ENCODE measurements around the gene TDRD12. TPM values are rescaled to one million over a fixed set of nuclear protein-coding genes. Genes with fewer than 3 reads are reported as not detected.
A peak's percentile ranks its signal among the peaks of the same experiment; 100 is the strongest.

Gene TDRD12
- total RNA-seq, 4 donors from 2014 or later, result 0.16 to 1.3 (median 0.73) TPM

DNA sequence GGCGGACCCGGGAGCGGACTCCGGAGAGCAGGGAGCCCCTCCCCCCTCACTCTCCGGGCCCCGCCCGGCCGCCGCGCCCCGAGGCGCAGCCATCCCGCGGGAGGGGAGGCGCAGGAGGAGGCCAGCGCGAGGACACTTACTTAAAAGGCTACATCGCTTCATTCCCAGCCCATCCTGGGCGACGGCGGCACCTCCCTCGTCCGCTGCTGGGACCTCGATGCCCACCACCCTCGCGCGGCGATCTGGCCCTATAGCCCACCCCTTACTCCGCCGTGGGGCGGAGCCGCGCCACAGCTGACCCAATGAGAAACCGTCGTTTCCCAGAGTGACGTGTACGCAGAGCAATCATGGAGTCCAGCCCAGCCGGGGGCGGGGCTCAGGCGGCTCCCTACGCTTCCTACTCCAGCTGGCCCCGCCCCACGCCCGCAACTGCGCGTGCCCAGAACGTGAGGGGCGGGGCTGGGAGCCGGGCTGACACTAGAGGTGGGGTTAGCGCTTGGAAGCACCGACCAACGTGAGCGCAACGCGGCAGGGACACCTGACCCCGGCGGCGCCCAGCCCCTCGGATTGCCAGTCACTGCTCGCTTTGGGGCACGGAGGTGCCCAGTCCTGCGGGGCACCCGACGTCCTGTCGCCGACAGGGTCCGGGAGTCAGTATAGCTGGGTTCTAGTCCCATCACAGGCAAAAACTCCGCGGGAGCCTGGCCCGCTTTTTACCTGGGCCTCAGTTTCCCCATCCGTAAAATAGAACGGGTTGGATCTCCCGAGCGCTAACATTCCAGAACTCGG, 44.4 kb upstream of the TDRD12 start, which contains the start of gene ANKRD27:
TSS of gene ANKRD27 (minus strand) at position 250 of the 789 bp plus-strand sequence. CDS start 16,165 bp downstream, outside the sequence.
- no peak for TF ChIP-seq POLR2A (IDR thresholded peaks at IDR 0.05)
- TF ChIP-seq, protein P1, sequence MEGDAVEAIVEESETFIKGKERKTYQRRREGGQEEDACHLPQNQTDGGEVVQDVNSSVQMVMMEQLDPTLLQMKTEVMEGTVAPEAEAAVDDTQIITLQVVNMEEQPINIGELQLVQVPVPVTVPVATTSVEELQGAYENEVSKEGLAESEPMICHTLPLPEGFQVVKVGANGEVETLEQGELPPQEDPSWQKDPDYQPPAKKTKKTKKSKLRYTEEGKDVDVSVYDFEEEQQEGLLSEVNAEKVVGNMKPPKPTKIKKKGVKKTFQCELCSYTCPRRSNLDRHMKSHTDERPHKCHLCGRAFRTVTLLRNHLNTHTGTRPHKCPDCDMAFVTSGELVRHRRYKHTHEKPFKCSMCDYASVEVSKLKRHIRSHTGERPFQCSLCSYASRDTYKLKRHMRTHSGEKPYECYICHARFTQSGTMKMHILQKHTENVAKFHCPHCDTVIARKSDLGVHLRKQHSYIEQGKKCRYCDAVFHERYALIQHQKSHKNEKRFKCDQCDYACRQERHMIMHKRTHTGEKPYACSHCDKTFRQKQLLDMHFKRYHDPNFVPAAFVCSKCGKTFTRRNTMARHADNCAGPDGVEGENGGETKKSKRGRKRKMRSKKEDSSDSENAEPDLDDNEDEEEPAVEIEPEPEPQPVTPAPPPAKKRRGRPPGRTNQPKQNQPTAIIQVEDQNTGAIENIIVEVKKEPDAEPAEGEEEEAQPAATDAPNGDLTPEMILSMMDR (IDR thresholded peaks at IDR 0.05), result no peak
- 1% methylated on average over 37 to 60 of the region's 75 CpGs for WGBS, 2 donors
- H3K4me3 ChIP-seq (ENCODE audit: low read depth, poor library complexity, severe bottlenecking), result peak within 1 kb of the TSS; percentile 87
- intact Hi-C loops (cut with DNase I; ENCODE audit: low total_unique reads), result no loop called here
- DNase-seq (ENCODE audit: low spot score in 2 of 2), result peak; percentile 98 to 100

DNA sequence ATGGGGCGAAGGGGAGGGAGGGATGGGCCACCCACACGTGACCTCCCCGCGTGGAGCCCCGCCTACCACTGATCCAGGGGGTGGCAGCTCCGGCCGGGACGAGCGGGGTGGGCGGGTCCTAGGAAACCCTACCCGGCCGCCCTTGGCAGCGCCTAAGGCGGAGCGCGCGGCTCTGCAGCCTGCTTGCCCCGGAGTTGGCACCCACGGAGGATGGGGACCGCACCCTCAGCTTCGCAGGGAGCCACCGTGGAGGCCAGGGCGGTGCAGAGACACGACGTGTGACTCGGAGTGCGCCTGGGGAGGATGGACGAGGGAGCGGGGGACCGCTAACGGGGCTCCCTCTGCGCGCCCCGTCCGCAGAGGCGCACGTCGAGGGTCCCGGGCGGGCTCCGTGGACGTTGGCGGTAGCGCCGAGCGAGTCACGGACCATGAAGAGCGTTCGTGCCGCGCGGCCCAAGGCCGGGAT, 43.8 kb upstream of the TDRD12 start, which contains the start of gene RGS9BP:
TSS of gene RGS9BP (plus strand) at position 129 of the 466 bp plus-strand sequence. CDS start 416 bp downstream, outside the sequence.
- peak; percentile 75 to 97 for DNase-seq (ENCODE audit: low spot score in 2 of 2)
- no peak for TF ChIP-seq POLR2A (IDR thresholded peaks at IDR 0.05)
- intact Hi-C loops (cut with DNase I; ENCODE audit: low total_unique reads), result no loop called here
- peak within 1 kb of the TSS; percentile 87 for H3K4me3 ChIP-seq (ENCODE audit: low read depth, poor library complexity, severe bottlenecking)
- 1% methylated on average over 21 to 40 of the region's 53 CpGs for WGBS, 2 donors

DNA sequence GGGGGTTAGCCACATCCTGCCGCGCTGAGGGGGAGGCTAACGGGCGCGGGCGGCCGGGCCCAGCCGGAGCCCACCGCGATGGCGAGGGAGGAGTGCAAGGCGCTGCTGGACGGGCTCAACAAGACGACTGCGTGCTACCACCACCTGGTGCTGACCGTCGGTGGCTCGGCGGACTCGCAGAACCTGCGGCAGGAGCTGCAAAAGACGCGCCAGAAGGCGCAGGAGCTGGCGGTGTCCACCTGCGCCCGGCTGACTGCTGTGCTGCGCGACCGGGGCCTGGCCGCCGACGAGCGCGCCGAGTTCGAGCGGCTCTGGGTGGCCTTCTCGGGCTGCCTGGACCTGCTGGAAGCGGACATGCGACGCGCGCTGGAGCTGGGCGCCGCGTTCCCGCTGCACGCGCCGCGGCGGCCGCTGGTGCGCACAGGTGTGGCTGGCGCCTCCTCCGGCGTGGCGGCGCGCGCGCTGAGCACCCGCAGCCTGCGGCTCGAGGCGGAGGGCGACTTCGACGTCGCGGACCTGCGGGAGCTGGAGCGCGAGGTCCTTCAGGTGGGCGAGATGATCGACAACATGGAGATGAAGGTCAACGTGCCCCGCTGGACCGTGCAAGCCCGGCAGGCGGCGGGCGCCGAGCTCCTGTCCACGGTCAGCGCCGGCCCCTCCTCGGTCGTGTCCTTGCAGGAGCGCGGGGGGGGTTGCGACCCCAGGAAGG, 43.2 kb upstream of the TDRD12 start:
- intact Hi-C loops (cut with DNase I; ENCODE audit: low total_unique reads), result no loop called here
- 0 to 1% methylated on average over 29 of the region's 93 CpGs for WGBS, 2 donors
- no peak for DNase-seq (ENCODE audit: low spot score in 2 of 2)
- no peak for TF ChIP-seq POLR2A (IDR thresholded peaks at IDR 0.05)
- TF ChIP-seq, protein P1 (IDR thresholded peaks at IDR 0.05), result no peak
- H3K4me3 ChIP-seq (ENCODE audit: low read depth, poor library complexity, severe bottlenecking), result peak overlapping the region; percentile 49

DNA sequence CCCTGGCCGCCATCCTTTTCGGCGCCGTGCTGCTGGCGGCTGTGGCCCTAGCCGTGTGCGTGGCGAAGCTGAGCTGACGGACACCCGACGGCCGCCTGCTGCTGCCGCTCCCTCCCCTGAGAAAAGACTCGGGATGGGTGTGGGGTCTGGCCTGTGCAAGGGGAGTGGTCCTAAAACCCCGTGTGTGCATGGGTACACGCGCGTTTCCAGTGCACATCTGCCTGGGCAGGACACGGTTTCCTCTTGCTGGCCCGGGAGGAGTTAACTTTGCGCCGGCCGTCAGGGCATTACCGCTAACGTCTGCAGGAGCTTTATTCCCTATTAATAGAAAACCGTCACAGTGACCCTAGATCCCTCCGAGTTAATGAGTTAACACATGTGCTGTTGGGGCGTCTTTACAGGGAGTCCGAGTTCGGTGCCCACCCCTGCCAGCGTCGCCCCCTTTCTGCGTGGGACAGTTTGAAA, 42.6 kb upstream of the TDRD12 start:
- intact Hi-C loops (cut with DNase I; ENCODE audit: low total_unique reads), result no loop called here
- no peak for TF ChIP-seq POLR2A (IDR thresholded peaks at IDR 0.05)
- TF ChIP-seq, protein P1 (IDR thresholded peaks at IDR 0.05), result no peak
- DNase-seq (ENCODE audit: low spot score in 2 of 2), result no peak
- 28 to 33% methylated on average over 19 to 27 of the region's 33 CpGs for WGBS, 2 donors
- no peak overlapping the region for H3K4me3 ChIP-seq (ENCODE audit: low read depth, poor library complexity, severe bottlenecking)

DNA sequence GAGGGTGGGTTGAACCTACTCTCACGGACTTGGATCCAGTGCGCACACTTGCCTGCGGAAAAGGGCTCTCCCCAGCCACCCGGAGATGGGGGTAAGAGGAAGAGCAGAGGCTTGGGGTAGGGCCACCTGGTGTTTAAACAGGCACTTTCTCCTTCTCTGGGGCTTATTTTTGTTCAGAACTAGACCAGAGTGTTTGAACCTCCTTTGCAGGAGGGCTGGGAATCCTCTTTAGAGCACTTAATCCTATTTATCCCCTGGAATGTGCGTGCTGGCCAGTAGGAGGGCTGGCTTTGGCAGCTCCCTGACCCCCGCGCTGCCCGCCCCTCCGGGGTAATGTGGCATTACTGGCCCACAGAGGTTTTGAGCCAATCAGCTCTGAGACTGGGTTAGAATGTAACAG, 41.9 kb upstream of the TDRD12 start:
- intact Hi-C loops (cut with DNase I; ENCODE audit: low total_unique reads), result no loop called here
- WGBS, 2 donors, result 73 to 75% methylated on average over 9 of the region's 9 CpGs

More for the DNA sequence above, 41.9 kb upstream of the TDRD12 start:
- H3K4me3 ChIP-seq (ENCODE audit: low read depth, poor library complexity, severe bottlenecking), result no peak overlapping the region
- TF ChIP-seq POLR2A (IDR thresholded peaks at IDR 0.05), result no peak
- TF ChIP-seq, protein P1 (IDR thresholded peaks at IDR 0.05), result no peak
- DNase-seq (ENCODE audit: low spot score in 2 of 2), result no peak

All from lower leg skin (tissue), 4 donors.